Duodenal mucosa (tissue), 2 donors: ENCODE data around the gene PYGB.

ENCODE experiments used
- H3K27ac ChIP-seq: one replicate; pipeline ENCODE4 v1.7.0; 2013; ENCODE audit warnings: low read depth, low read length
- H3K27me3 ChIP-seq, 2 donors: one replicate each; pipeline ENCODE4 v1.7.0; 2013; ENCODE audit warnings: low read length in 2 of 2, control low read depth in 1 of 2; ENCODE audit not compliant: insufficient read depth in 2 of 2, control insufficient read depth in 1 of 2
- H3K36me3 ChIP-seq, 2 donors: one replicate each; pipeline ENCODE4 v1.7.0; 2013; ENCODE audit warnings: low read length in 2 of 2, control low read depth in 1 of 2; ENCODE audit not compliant: insufficient read depth in 2 of 2, control insufficient read depth in 1 of 2
- H3K4me1 ChIP-seq, 2 donors: one replicate each; pipeline ENCODE4 v1.7.0; 2013; ENCODE audit warnings: low read length in 2 of 2, control low read depth in 1 of 2; ENCODE audit not compliant: insufficient read depth in 2 of 2, control insufficient read depth in 1 of 2
- H3K4me3 ChIP-seq, 2 donors: one replicate each; pipeline ENCODE4 v1.7.0; 2013; ENCODE audit warnings: low read length in 2 of 2, low read depth in 1 of 2
- H3K9ac ChIP-seq, 2 donors: one replicate each; pipeline ENCODE4 v1.7.0; 2013; ENCODE audit warnings: low read length in 2 of 2, low read depth in 1 of 2
- H3K9me3 ChIP-seq, 2 donors: one replicate each; pipeline ENCODE4 v1.7.0; 2013; ENCODE audit warnings: low read length in 2 of 2, control low read depth in 1 of 2; ENCODE audit not compliant: control insufficient read depth in 1 of 2

PYGB gene

DNA sequence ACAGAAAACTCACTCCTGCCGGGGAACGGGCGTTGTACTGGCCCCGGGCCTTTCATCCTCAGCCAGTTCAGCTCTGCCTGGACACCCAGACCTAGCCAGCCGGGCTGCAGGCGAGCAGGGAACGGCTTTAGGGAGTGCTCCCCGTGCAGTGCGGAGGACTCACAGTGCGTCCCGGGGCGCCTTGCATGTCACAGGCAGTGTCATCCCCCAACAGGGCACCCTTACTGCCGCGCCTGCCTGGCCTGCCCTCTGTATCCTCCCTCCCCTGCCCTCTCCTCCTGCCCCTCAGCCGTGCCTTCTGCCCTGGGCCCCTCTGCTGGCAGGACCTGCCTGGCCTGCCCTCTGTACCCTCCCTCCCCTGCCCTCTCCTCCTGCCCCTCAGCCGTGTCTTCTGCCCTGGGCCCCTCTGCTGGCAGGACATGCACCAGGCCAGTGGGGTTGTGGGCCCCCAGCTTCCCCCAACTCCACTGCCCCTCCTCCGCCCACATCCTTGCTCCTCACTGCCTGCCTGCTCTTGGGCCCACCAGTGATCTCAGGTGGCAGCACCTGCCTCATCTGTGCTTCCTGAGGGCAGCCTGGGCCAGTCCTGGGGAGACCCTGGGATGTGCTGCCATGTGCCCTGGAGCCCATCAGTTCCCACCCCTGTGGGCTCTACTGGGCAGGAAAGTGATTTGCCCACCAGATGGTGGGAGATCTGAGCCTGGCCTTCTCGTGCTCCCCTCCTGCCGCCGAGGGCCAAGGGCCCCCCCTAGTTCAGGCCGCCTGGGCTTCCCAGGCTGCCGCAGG, 43.0 kb downstream of the PYGB start:
- Histone ChIP-seq H3K4me3 (no peak overlapping the region), H3K4me1 (peaks cover 4 to 15% of the 10 kb centered on the region in 2 donors), H3K9me3 (no peaks in the 10 kb centered on the region), H3K9ac (no peak overlapping the region), H3K27me3 (no peaks in the 10 kb centered on the region), H3K36me3 (peaks cover 0 to 60% of the 10 kb centered on the region in 2 donors), H3K27ac (no peak overlapping the region)

DNA sequence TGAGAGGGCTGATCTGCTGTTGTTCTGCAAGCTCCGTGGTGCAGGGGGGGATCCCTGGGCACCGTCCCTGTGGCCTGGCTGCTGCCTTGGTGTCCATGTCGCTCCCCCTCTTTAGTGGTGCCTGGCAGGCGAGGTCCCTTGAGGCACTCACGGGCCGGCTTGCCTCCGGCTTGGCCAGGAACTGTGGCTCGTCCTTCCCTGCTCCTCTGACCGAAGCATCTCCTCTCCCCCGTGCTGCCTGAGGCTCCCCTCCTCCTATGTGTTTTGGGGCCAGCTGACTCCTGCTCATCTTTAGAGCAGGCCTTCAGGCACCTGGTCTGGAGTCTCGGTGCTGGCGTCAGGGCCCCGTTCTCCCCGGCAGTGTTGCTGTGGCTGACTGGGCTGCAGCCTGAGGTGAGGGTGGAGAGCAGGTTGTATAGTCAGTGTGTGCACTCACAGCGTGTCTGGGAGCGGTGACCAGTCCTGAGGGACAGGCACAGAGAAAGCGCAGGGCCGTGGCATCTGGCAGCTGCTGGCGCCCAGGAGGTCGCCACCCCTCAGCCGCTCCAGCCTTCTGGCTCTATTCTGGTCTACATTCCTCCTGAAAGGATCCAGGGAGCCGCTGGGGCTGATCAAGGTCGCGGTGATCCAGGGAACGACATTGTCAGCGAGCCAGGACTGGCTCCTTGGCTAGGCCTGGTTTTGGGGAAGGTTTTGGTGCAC, 43.7 kb downstream of the PYGB start:
- Histone ChIP-seq H3K9me3 (no peaks in the 10 kb centered on the region), H3K4me1 (peaks cover 11 to 23% of the 10 kb centered on the region in 2 donors), H3K27ac (no peak overlapping the region), H3K27me3 (no peaks in the 10 kb centered on the region), H3K9ac (no peak overlapping the region), H3K36me3 (peaks cover 0 to 56% of the 10 kb centered on the region in 2 donors), H3K4me3 (no peak overlapping the region)

DNA sequence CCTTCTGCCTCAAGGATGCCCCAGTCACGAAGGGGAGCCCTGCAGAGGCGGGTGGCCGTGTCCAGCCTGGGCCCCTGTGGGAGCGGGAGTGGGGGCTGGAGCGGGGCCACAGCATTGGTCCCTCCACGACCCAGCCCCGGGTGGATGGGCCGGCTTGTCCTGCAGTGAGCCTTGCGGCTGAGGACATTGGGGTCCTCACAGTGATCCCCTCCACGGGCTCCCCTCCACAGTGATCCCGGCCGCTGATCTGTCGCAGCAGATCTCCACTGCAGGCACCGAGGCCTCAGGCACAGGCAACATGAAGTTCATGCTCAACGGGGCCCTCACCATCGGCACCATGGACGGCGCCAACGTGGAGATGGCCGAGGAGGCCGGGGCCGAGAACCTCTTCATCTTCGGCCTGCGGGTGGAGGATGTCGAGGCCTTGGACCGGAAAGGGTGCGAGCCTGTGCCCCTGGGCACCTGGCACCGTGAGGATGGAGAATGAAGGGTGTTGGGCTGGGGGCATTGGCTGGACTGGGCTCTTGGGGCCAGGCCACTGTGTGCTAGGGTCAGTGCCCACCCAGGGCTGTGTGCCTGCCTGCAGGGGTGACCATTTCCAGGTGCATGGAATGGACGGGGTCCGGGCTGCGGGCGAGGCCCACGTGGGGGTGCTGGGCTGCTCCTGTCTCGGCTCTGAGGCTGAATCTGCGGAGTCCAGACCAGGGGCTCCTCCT, 44.4 kb downstream of the PYGB start:
- Histone ChIP-seq H3K9me3 (no peaks in the 10 kb centered on the region), H3K36me3 (peaks cover 0 to 54% of the 10 kb centered on the region in 2 donors), H3K27me3 (no peaks in the 10 kb centered on the region), H3K27ac (no peak overlapping the region), H3K4me3 (no peak overlapping the region), H3K4me1 (peaks cover 16 to 30% of the 10 kb centered on the region in 2 donors), H3K9ac (no peak overlapping the region)

DNA sequence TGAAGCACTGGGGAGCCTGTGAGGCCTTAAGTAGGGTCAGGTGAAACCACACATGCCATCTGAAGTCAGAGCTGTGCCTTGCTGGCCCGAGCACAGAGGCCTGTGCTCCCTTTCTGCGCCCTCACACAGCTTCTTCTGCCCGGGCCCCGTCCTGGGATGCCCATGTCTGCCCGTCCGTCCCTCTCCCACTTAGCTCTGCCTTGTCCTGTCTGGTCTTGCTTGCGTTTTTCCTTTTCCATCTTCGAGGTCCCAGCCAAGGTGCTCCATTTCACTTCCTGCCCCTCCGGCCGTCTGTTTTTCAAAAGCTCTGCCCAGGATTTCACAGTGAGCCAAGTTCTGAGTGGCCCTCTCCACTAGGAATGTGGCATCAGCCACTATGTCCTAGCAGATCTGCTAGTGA, 45.6 kb downstream of the PYGB start:
- H3K9me3 ChIP-seq, result no peaks in the 10 kb centered on the region
- H3K27ac ChIP-seq, result no peak overlapping the region
- peaks cover 16 to 36% of the 10 kb centered on the region in 2 donors for H3K4me1 ChIP-seq
- H3K9ac ChIP-seq, result no peak overlapping the region
- no peaks in the 10 kb centered on the region for H3K27me3 ChIP-seq
- no peak overlapping the region for H3K4me3 ChIP-seq
- peaks cover 4 to 49% of the 10 kb centered on the region in 2 donors for H3K36me3 ChIP-seq

DNA sequence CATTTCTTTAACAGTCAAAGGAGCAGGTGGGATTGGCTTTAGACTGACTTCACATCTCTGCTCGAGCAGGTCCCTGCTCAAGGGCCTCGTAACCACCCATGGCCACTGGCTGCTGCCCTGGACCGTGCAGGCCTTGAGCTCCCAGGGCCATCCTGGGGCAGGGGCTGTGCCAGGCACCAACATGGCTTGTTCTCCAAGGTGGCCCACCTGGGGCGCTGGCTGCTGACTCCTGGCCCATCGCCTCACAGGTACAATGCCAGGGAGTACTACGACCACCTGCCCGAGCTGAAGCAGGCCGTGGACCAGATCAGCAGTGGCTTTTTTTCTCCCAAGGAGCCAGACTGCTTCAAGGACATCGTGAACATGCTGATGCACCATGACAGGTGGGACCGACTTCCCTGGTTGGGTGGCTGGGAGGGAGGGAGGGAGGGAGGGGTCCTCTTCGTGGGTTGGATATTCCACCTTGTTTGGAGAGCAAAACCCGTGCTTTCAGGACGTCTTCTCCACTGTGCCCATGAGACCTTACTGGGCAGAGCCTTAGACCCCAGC, 46.1 kb downstream of the PYGB start:
- Histone ChIP-seq H3K9me3 (no peaks in the 10 kb centered on the region), H3K9ac (no peak overlapping the region), H3K27ac (no peak overlapping the region), H3K27me3 (no peaks in the 10 kb centered on the region), H3K36me3 (peaks cover 4 to 44% of the 10 kb centered on the region in 2 donors), H3K4me1 (peaks cover 16 to 34% of the 10 kb centered on the region in 2 donors), H3K4me3 (no peak overlapping the region)

DNA sequence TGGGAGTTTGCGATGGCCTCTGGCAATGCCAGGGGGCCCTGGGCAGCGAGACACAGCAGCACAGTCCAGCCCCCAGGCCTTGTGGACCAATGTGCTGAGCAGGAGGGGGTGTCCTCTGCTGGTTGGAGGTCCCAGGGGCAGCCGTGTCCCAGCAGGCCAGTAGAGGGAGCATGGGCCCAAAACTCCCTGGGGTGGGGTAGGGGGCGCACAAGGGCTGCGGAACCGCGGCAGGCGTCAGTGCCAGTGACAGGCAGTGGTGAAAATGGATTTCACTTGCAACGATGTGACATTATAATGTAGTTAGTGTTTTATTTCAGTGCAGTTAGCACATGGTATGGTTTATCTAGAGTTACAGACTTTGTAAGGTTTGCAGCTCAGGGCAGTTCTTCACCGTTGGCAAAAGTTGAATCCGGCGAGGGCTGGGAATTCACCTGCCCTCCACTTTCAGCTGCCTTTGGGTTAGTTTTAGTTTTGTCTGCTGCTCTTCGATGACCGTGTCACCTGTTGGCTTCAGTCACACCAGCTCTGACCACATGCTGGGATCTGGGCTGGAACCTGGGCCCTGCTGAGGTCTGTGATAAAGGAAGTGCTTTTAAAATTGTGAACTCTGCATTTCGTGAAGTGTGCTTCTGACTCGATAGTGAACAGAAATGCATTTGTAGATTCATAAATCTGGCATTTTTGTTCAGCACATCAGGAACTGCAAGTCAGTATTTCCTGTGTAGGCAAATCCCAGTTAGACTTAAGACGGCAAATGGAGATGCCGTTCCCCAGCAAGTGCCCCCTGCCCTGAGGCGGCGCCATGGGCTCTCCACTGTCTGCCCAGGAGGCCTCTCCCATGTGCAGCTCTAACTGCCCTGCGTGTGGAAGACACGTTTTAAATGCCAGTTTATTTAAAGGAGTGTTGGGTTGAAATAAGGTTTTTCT, 46.8 kb downstream of the PYGB start:
- H3K4me3 ChIP-seq, result no peak overlapping the region
- peaks cover 4 to 40% of the 10 kb centered on the region in 2 donors for H3K36me3 ChIP-seq
- H3K9me3 ChIP-seq, result no peaks in the 10 kb centered on the region
- no peak overlapping the region for H3K27ac ChIP-seq
- H3K4me1 ChIP-seq, result peaks cover 16 to 33% of the 10 kb centered on the region in 2 donors
- H3K9ac ChIP-seq, result no peak overlapping the region
- no peaks in the 10 kb centered on the region for H3K27me3 ChIP-seq

DNA sequence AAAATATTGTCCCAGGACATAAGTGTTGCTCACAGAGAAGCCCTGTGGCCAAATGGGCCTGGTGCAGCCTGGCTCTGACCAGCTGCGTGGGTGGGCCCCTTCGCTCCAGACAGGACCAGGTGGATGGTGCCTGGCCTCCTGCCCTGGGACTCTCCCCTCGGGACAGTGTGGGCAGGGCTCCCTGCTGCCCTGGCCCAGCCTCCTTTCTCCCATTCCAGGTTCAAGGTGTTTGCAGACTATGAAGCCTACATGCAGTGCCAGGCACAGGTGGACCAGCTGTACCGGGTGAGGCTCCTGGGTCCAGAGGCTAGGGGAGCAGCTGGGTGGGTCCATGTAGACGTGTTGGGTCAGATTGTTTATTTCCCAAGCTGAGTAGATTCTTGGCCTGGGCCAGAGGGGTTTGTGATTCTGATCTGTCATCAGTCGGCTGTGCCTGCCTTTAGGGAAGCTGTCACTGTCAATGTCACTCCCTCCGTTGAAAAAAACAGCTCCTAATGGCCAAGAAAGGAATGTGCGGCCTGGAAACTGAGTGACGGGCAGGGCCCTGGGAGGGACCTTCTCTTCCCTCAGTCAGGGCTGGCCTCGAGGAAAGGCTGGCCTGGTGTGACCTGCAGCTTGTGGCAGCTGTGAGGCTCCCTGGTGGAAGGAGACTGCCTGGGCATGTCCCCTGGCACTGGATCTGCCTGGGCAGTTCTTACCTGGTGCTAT, 47.7 kb downstream of the PYGB start:
- Histone ChIP-seq H3K27me3 (no peaks in the 10 kb centered on the region), H3K27ac (no peak overlapping the region), H3K36me3 (peaks cover 4 to 37% of the 10 kb centered on the region in 2 donors), H3K4me3 (no peak overlapping the region), H3K4me1 (peaks cover 16 to 33% of the 10 kb centered on the region in 2 donors), H3K9me3 (no peaks in the 10 kb centered on the region), H3K9ac (no peak overlapping the region)

DNA sequence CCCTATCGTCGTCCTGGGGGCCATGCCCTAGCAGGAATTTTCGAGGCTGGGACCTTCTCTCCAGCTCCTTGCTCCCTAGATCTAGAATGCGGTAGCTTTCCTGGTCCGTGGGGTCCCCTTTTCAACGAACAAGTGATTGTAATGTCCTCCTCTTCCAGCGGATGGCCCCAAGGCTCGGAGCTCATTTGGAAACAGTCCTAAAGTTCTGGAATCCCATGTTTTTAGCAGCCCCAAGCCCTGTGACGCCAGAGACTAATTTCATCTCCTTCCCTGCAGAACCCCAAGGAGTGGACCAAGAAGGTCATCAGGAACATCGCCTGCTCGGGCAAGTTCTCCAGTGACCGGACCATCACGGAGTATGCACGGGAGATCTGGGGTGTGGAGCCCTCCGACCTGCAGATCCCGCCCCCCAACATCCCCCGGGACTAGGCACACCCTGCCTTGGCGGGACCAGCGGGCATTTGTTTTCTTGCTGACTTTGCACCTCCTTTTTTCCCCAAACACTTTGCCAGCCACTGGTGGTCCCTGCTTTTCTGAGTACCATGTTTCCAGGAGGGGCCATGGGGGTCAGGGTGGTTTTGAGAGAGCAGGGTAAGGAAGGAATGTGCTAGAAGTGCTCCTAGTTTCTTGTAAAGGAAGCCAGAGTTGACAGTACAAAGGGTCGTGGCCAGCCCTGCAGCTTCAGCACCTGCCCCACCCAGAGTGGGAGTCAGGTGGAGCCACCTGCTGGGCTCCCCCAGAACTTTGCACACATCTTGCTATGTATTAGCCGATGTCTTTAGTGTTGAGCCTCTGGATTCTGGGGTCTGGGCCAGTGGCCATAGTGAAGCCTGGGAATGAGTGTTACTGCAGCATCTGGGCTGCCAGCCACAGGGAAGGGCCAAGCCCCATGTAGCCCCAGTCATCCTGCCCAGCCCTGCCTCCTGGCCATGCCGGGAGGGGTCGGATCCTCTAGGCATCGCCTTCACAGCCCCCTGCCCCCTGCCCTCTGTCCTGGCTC, 48.5 kb downstream of the PYGB start:
- Histone ChIP-seq H3K9ac (no peak overlapping the region), H3K36me3 (peaks cover 9 to 37% of the 10 kb centered on the region in 2 donors), H3K27me3 (no peaks in the 10 kb centered on the region), H3K4me3 (no peak overlapping the region), H3K9me3 (no peaks in the 10 kb centered on the region), H3K4me1 (peaks cover 16 to 33% of the 10 kb centered on the region in 2 donors), H3K27ac (peak overlapping the region; percentile 4)
